ENCODE results near the gene KCNK18. TPM values are rescaled to one million over a fixed set of nuclear protein-coding genes. Genes with fewer than 3 reads are reported as not detected.

KCNK18 gene
- total RNA-seq, 2 experiments from 2014 or later = not detected

DNA sequence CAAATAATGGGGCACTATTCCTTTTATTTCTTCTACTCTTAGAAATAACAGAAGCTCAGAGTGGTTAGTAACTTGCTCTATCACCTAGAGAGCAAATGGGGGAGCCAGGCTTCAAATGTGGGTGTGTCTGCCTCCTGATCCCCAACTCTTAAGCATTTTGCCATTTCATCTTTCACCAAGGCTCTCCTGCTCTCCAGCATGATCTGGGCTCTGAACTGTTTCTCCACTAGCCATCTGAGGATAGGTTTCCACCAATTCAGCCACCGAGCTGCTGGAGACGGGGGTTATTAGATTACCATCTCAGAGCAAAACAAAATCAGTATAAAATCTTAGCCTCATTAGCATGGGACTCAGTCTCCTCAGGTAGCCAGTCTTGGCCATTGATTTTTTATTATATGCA lies 39.0 kb upstream of the KCNK18 start:
- H3K4me1 Mint-ChIP-seq (ENCODE audit: low read depth) = peaks cover 13% of the 10 kb centered on the region
- POLR2A ChIA-PET = no interaction called here
- H3K27me3 ChIP-seq (ENCODE audit: control insufficient read depth in 1 of 2, insufficient read depth in 2 of 2, low read length in 2 of 2) = peaks cover 46 to 88% of the 10 kb centered on the region in 2 experiments

GRCh38 chr10:117159390-117159789 lies 37.9 kb upstream of the KCNK18 start:
- no peak for DNase-seq
- Histone ChIP-seq H3K27me3 (ENCODE audit: control insufficient read depth in 1 of 2, insufficient read depth in 2 of 2, low read length in 2 of 2) (peaks cover 55 to 91% of the 10 kb centered on the region in 2 experiments), H3K9me3 (ENCODE audit: control insufficient read depth in 1 of 2, insufficient read depth in 1 of 2, low read length in 2 of 2) (peaks cover 0 to 10% of the 10 kb centered on the region in 2 experiments), H3K27ac (ENCODE audit: low read depth in 1 of 2, low read length in 2 of 2) (no peak overlapping the region), H3K4me3 (ENCODE audit: low read length) (no peak overlapping the region), H3K36me3 (ENCODE audit: insufficient read depth, low read length) (no peaks in the 10 kb centered on the region), H3K4me1 (ENCODE audit: insufficient read depth, low read length) (peaks cover 17% of the 10 kb centered on the region)
- Mint-ChIP-seq H3K36me3 (ENCODE audit: low read depth) (no peaks in the 10 kb centered on the region), H3K27ac (no peak overlapping the region), H3K4me1 (ENCODE audit: low read depth) (peaks cover 19% of the 10 kb centered on the region), H3K9me3 (no peaks in the 10 kb centered on the region), H3K27me3 (peaks cover 90% of the 10 kb centered on the region), H3K4me3 (no peak overlapping the region)
- ATAC-seq (ENCODE audit: poor library complexity) = no peak
- CTCF ChIA-PET = interaction anchor here (1.6 kb wide), 1 partner anchor 9 kb away, joined by 7 read pairs; no protein-coding TSS in a partner anchor
- intact Hi-C loops (cut with DNase I, micrococcal nuclease) = no loop called here
- POLR2A ChIA-PET = no interaction called here
- TF ChIP-seq CTCF (IDR thresholded peaks at IDR 0.05) = no peak

More for the DNA sequence above, 39.0 kb upstream of the KCNK18 start:
- no peak for ATAC-seq (ENCODE audit: poor library complexity)
- peaks cover 10% of the 10 kb centered on the region for H3K4me1 ChIP-seq (ENCODE audit: insufficient read depth, low read length)
- no peak overlapping the region for H3K4me3 ChIP-seq (ENCODE audit: low read length)
- Mint-ChIP-seq H3K27me3 (peaks cover 93% of the 10 kb centered on the region), H3K4me3 (no peak overlapping the region), H3K27ac (no peak overlapping the region), H3K36me3 (ENCODE audit: low read depth) (no peaks in the 10 kb centered on the region), H3K9me3 (no peaks in the 10 kb centered on the region)
- CTCF ChIA-PET = interaction anchor here (0.6 to 1.6 kb wide), 2 partner anchors 10 to 16 kb away, joined by 3 to 7 read pairs; no protein-coding TSS in a partner anchor
- intact Hi-C loops (cut with DNase I, micrococcal nuclease) = no loop called here
- no peaks in the 10 kb centered on the region for H3K36me3 ChIP-seq (ENCODE audit: insufficient read depth, low read length)
- no peak overlapping the region for H3K27ac ChIP-seq (ENCODE audit: low read depth in 1 of 2, low read length in 2 of 2)
- no peak for TF ChIP-seq CTCF (IDR thresholded peaks at IDR 0.05)
- no peak for DNase-seq
- H3K9me3 ChIP-seq (ENCODE audit: control insufficient read depth in 1 of 2, insufficient read depth in 1 of 2, low read length in 2 of 2) = peaks cover 0 to 3% of the 10 kb centered on the region in 2 experiments

DNA sequence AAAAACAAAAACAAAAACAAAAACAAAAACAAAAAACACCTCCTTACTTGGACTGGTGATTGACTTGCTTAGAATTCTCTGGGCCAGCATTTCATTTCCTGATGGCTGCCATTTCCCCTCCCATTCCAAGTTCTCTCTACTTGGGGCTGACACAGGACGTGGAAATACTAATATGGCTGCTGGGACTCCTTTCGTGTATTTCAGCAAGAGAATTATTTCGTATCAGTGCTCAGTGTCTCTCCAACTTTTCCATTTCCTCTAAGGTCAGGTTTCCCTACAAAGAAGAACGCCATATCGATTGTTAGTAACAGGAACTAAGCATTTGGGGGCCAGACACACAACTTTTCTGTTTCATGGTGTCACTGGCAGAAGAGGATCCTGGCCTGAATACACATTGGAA lies 36.7 kb upstream of the KCNK18 start:
- Mint-ChIP-seq H3K4me1 (ENCODE audit: low read depth) (peaks cover 27% of the 10 kb centered on the region), H3K36me3 (ENCODE audit: low read depth) (no peaks in the 10 kb centered on the region), H3K27me3 (peaks cover 88% of the 10 kb centered on the region), H3K27ac (no peak overlapping the region), H3K4me3 (no peak overlapping the region), H3K9me3 (no peaks in the 10 kb centered on the region)
- DNase-seq (no peak), ATAC-seq (ENCODE audit: poor library complexity) (no peak)
- H3K4me1 ChIP-seq (ENCODE audit: insufficient read depth, low read length) = peaks cover 24% of the 10 kb centered on the region
- no peak overlapping the region for H3K27ac ChIP-seq (ENCODE audit: low read depth in 1 of 2, low read length in 2 of 2)
- CTCF ChIA-PET = no interaction called here
- peaks cover 0 to 16% of the 10 kb centered on the region in 2 experiments for H3K9me3 ChIP-seq (ENCODE audit: control insufficient read depth in 1 of 2, insufficient read depth in 1 of 2, low read length in 2 of 2)
- no peaks in the 10 kb centered on the region for H3K36me3 ChIP-seq (ENCODE audit: insufficient read depth, low read length)
- POLR2A ChIA-PET = no interaction called here
- no peak overlapping the region for H3K4me3 ChIP-seq (ENCODE audit: low read length)
- intact Hi-C loops (cut with DNase I, micrococcal nuclease) = no loop called here
- TF ChIP-seq CTCF (IDR thresholded peaks at IDR 0.05) = no peak
- peaks cover 58 to 91% of the 10 kb centered on the region in 2 experiments for H3K27me3 ChIP-seq (ENCODE audit: control insufficient read depth in 1 of 2, insufficient read depth in 2 of 2, low read length in 2 of 2)
